HepG2 (cell line): Measurements from ENCODE around the gene CCDC142. TPM values are rescaled to one million over a fixed set of nuclear protein-coding genes. Genes with fewer than 3 reads are reported as not detected.
A peak's percentile ranks its signal among the peaks of the same experiment; 100 is the strongest.

Experiments used
- ARHGAP35 ChIP-seq: sonication (generic); formaldehyde crosslinking; IDR thresholded peaks from 2 replicates; pipeline ENCODE4 v1.9.0; 2022; ENCODE audit warnings: mild to moderate bottlenecking, inconsistent platforms, moderate library complexity, missing genetic modification reagents, borderline replicate concordance
- BCL6 ChIP-seq: IDR thresholded peaks from 2 replicates; pipeline ENCODE4 v1.6.1; 2016; ENCODE audit warnings: missing genetic modification reagents, missing compliant biosample characterization
- CBX2 ChIP-seq, 2 experiments: fragments of 200-600 bp in 1 of 2; sonication (generic); formaldehyde crosslinking in 1 of 2; IDR thresholded peaks; 2 replicates each; pipeline versions ENCODE4 v1.7.0 to v1.8.1; 2018 to 2022; ENCODE audit warnings: low read depth in 2 of 2, low read length in 1 of 2, mild to moderate bottlenecking in 1 of 2, missing genetic modification reagents in 1 of 2
- CEBPB ChIP-seq: IDR thresholded peaks from 2 replicates; pipeline ENCODE4 v1.6.1; 2011; ENCODE audit warnings: low read depth, low read length, improper control_type of control experiment, borderline replicate concordance
- ELF1 ChIP-seq: sonication (generic); formaldehyde crosslinking; IDR thresholded peaks from 2 replicates; pipeline ENCODE4 v1.4.0; 2020; ENCODE audit warnings: missing genetic modification reagents
- GTF3A ChIP-seq: sonication (generic); formaldehyde crosslinking; conservative IDR thresholded peaks from 2 replicates; pipeline ENCODE4 v1.4.0; 2020; ENCODE audit warnings: mild to moderate bottlenecking, missing genetic modification reagents
- HNRNPUL1 ChIP-seq: fragments of 200-400 bp; formaldehyde crosslinking; IDR thresholded peaks from 2 replicates; pipeline ENCODE4 v1.6.1; 2017; ENCODE audit warnings: low read depth, mild to moderate bottlenecking, low read length, moderate library complexity
- JUNB ChIP-seq: sonication (generic); formaldehyde crosslinking; IDR thresholded peaks from 2 replicates; pipeline ENCODE4 v1.8.0; 2022; ENCODE audit warnings: missing genetic modification reagents, mild to moderate bottlenecking, borderline replicate concordance
- NBN ChIP-seq: fragments of 450-650 bp; conservative IDR thresholded peaks from 2 replicates; pipeline ENCODE4 v1.6.1; 2017
- NR3C1 ChIP-seq: sonication (generic); formaldehyde crosslinking; IDR thresholded peaks from 2 replicates; pipeline ENCODE4 v1.4.0; 2020; ENCODE audit warnings: missing genetic modification reagents
- PAF1 ChIP-seq: IDR thresholded peaks from 2 replicates; pipeline ENCODE4 v1.6.1; 2016; ENCODE audit warnings: missing genetic modification reagents, missing compliant biosample characterization
- RFX3 ChIP-seq: IDR thresholded peaks from 2 replicates; pipeline ENCODE4 v1.6.1; 2016; ENCODE audit warnings: missing biosample characterization, missing genetic modification reagents
- STAG1 ChIP-seq: sonication (generic); formaldehyde crosslinking; IDR thresholded peaks from 2 replicates; pipeline ENCODE4 v1.4.0; 2020; ENCODE audit warnings: missing genetic modification reagents
- ZBTB21 ChIP-seq: sonication (generic); formaldehyde crosslinking; IDR thresholded peaks from 2 replicates; pipeline ENCODE4 v1.4.0; 2020; ENCODE audit warnings: missing genetic modification reagents
- ZBTB7B ChIP-seq: sonication (generic); formaldehyde crosslinking; IDR thresholded peaks from 2 replicates; pipeline ENCODE4 v1.4.0; 2020; ENCODE audit warnings: missing genetic modification reagents
- ZFP36 ChIP-seq: fragments of 150-350 bp; IDR thresholded peaks from 2 replicates; pipeline ENCODE4 v1.6.1; 2018; ENCODE audit warnings: borderline replicate concordance, low read length, low read depth; ENCODE audit not compliant: partially characterized antibody
- ZMYM4 ChIP-seq: sonication (generic); formaldehyde crosslinking; IDR thresholded peaks from 2 replicates; pipeline ENCODE4 v1.8.1; 2023; ENCODE audit warnings: mild to moderate bottlenecking, missing genetic modification reagents
- ZNF451 ChIP-seq: sonication (generic); formaldehyde crosslinking; IDR thresholded peaks from 2 replicates; pipeline ENCODE4 v1.5.0; 2020; ENCODE audit warnings: mild to moderate bottlenecking, missing genetic modification reagents
- ZNF609 ChIP-seq: sonication (generic); formaldehyde crosslinking; IDR thresholded peaks from 2 replicates; pipeline ENCODE4 v1.4.0; 2020; ENCODE audit warnings: mild to moderate bottlenecking, missing genetic modification reagents, borderline replicate concordance
- ZNF616 ChIP-seq: sonication (generic); formaldehyde crosslinking; IDR thresholded peaks from 2 replicates; pipeline ENCODE4 v1.5.0; 2020; ENCODE audit warnings: low read depth, mild to moderate bottlenecking, missing genetic modification reagents
- ZNF768 ChIP-seq: sonication (generic); formaldehyde crosslinking; IDR thresholded peaks from 2 replicates; pipeline ENCODE4 v1.4.0; 2020; ENCODE audit warnings: missing genetic modification reagents
- polyA plus RNA-seq, 8 experiments: library from polyadenylated mRNA; depleted of rRNA in 3 of 8; stranded (reverse) in 7 of 8; unstranded in 1 of 8; fragments of >200 nt; fragmentation: Illumina TruSeq in 4 of 8; extraction: Trizol in 4 of 8; gene quantifications; 2 replicates each; pipeline versions ENCODE4 v1.2.1 to v1.2.3, GENCODE V29; 2011 to 2016; ENCODE audit warnings: low read depth in 4 of 8, missing spikeins in 1 of 8, mixed read lengths in 1 of 8; ENCODE audit not compliant: insufficient read depth in 1 of 8
- total RNA-seq, 5 experiments: library from RNA; depleted of rRNA; stranded (reverse); fragments of >200 nt; fragmentation: Illumina TruSeq; extraction: Trizol; gene quantifications; 2 replicates each; pipeline ENCODE4 v1.2.3, GENCODE V29; 2016; ENCODE audit warnings: low read depth in 1 of 5
- TF ChIP-seq, protein P1 (sequence below): sonication (generic); formaldehyde crosslinking; IDR thresholded peaks from 2 replicates; pipeline ENCODE4 v1.5.1; 2020; ENCODE audit warnings: missing genetic modification reagents, mild to moderate bottlenecking, borderline replicate concordance
- TF ChIP-seq, protein P2 (sequence below): sonication (generic); formaldehyde crosslinking; IDR thresholded peaks from 2 replicates; pipeline ENCODE4 v1.5.1; 2020; ENCODE audit warnings: missing genetic modification reagents, mild to moderate bottlenecking, borderline replicate concordance
- TF ChIP-seq, protein P3 (sequence below): IDR thresholded peaks from 2 replicates; pipeline ENCODE4 v1.6.1; 2012; ENCODE audit warnings: inconsistent platforms

CCDC142 gene
- total and polyA plus RNA-seq, 2 of the 13 experiments (the other 11 are each of a cell fraction or from before 2014, with no cell fraction given) = 14.7 to 30.4 TPM

GRCh38 chr2:74499267-74499939, 16.6 kb upstream of the CCDC142 start, which contains the start of gene LBX2 (continued):
- TF ChIP-seq CEBPB (no peak), ELF1 (CRISPR knock-in tag) (no peak), ZMYM4 (peak; percentile 5; the same call in 1 of the 2 replicates), ZBTB7B (CRISPR knock-in tag) (0 out of 2 replicates have a peak, but pooled peaks have one; percentile 15), ZNF768 (no peak), CBX2 (IDR thresholded peaks at IDR 0.05; ENCODE audit: low read depth, low read length) (no peak), CBX2 (CRISPR knock-in tag; IDR thresholded peaks at IDR 0.05; ENCODE audit: low read depth) (no peak), HNRNPUL1 (no peak), ZFP36 (no peak), ZBTB21 (CRISPR knock-in tag) (no peak), JUNB (no peak), STAG1 (CRISPR knock-in tag) (no peak), NR3C1 (CRISPR knock-in tag) (no peak), RFX3 (CRISPR knock-in tag) (no peak), ZNF609 (CRISPR knock-in tag) (0 out of 2 replicates have a peak, but pooled peaks have one; percentile 27), BCL6 (0 out of 2 replicates have a peak, but pooled peaks have one; percentile 13), PAF1 (CRISPR knock-in tag) (no peak), GTF3A (CRISPR knock-in tag) (no peak), ZNF616 (no peak), NBN (no peak), ZNF451 (no peak), ARHGAP35 (0 out of 2 replicates have a peak, but pooled peaks have one; percentile 8)
- TF ChIP-seq, protein P1, sequence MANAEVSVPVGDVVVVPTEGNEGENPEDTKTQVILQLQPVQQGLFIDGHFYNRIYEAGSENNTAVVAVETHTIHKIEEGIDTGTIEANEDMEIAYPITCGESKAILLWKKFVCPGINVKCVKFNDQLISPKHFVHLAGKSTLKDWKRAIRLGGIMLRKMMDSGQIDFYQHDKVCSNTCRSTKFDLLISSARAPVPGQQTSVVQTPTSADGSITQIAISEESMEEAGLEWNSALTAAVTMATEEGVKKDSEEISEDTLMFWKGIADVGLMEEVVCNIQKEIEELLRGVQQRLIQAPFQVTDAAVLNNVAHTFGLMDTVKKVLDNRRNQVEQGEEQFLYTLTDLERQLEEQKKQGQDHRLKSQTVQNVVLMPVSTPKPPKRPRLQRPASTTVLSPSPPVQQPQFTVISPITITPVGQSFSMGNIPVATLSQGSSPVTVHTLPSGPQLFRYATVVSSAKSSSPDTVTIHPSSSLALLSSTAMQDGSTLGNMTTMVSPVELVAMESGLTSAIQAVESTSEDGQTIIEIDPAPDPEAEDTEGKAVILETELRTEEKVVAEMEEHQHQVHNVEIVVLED (CRISPR knock-in tag) = no peak
- TF ChIP-seq, protein P2, sequence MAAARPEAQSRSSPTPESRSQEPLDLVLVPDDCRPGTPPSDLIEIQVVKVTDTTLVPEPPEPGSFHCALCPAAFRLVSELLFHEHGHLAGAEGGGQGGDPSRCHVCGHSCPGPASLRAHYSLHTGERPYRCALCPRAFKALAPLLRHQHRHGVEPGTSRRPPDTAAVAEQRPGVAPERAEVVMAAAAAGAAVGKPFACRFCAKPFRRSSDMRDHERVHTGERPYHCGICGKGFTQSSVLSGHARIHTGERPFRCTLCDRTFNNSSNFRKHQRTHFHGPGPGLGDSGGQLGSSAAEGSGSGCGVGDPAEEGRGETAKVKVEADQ (CRISPR knock-in tag) = no peak
- TF ChIP-seq, protein P3, sequence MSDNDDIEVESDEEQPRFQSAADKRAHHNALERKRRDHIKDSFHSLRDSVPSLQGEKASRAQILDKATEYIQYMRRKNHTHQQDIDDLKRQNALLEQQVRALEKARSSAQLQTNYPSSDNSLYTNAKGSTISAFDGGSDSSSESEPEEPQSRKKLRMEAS = no peak
